SKM-1 treated with dmso at 0.1 percent for 144 hours (cell line): Measurements from ENCODE around the gene UQCRQ.
"Not testable (repeated sequence)": the region's sequence is repeated elsewhere in the genome, so short reads cannot be mapped to it uniquely, and the experiment has no call there.

Experiments
- DNase-seq: peaks from one replicate; lab custom pipeline; 2025; ENCODE audit not compliant: unreplicated experiment; lab: John Stamatoyannopoulos, UW

The UQCRQ gene

DNA sequence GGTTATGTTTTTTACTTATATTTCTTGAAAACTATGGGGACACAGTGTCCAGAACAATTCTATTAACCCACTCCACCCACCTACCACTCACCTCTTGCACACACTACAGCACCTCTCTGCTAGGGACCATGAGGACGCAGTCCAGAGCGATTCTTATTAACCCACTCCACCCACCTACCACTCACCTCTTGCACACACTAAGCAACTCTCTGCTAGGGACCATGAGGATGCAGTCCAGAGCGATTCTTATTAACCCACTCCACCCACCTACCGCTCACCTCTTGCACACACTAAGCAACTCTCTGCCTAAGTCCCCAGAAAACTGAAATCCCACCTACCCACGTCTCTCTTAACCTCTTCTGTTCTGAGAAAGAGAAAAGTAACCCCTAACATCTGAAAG is 33.8 kb upstream of the UQCRQ start:
- DNase-seq = no peak

DNA sequence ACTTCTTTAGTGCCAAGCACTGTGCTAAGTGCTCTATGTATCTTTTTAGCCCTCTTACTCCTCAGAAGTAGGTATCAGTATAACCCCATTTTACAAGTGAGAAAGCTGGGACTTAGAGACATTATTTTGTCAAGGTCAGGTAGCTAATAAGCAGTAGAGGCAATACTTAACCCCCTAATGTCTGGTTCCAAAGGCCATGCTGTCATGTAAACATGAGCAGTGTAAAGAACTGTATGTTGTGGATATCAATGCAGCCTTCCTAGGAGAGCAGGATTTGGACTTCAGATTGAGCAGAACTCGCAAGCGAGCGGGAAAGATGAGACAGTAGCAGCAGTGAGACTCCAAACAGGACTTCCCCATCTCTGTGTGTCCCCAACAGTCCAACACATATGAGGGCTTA is 32.4 kb upstream of the UQCRQ start:
- no peak for DNase-seq

DNA sequence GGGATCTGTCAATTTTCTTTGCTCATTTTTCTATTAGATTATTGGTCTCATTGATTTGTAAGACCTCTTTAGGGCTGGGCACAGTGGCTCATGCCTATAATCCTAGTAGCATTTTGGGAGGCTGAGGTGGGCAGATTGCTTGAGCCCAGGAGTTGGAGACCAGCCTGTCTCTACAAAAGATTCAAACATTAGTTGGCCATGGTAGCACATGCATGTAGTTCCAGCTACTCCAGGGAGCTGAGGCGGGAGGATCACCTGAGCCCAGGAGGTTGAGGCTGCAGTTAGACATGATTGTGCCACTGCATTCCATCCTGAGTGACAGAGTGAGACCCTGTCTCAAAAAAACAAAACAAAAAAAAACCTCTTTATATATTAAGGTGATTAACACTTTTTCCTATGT is 29.6 kb upstream of the UQCRQ start:
- no peak for DNase-seq

DNA sequence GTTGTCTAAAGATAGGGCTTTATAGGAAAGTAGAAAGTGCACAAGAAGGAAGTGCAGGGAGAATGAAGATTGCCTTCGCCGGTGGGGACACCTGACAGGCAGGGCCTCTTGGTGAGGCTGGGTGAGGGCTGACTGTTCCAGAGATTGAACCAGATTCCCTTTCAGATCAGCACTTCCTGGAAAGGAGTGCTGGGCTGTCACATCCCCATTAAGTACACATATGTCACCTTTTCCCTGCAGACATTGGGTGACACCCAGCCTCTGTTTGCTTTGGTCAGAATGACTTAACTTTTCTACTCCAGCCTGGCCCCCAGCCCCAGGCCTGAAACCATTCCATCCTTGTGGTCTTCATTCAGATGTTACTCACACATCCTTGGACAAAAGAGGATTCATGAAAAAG is 28.6 kb upstream of the UQCRQ start:
- DNase-seq = no peak

DNA sequence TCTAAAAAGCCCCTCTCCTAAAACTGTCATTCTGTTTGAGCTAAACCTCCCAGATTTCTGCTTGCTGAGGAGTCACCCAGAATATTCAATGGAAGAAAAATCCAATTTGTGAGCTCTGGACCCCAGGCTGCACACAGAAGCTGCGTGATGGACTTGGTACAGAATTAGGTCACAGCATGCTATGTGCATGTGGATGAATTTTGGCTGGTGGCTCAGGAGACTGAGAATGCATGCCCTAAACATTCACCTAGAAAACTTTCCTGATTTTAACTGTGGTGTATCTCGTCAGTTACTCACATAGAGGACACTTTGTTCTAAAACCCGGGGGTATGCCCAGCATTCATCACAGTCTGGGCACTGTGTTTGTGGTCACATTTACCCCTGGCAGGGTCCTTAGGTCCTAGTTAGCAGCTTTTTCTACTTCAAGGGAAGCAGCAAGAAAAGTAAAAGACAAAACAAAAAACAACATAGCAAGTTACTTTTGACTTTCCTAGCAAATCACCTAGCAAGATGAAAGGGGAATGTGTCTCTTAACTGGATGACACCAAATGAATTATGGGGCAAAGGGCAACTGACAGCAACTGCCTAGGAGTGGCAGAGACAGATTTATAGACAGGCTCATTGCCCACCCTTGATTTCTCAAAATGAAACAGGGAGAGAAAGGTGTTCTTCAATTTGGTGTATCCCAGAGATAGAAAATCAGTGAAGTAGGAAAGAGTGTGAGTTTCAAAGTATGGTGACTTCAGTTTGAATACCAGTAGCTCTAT is 27.7 kb upstream of the UQCRQ start:
- no peak for DNase-seq

DNA sequence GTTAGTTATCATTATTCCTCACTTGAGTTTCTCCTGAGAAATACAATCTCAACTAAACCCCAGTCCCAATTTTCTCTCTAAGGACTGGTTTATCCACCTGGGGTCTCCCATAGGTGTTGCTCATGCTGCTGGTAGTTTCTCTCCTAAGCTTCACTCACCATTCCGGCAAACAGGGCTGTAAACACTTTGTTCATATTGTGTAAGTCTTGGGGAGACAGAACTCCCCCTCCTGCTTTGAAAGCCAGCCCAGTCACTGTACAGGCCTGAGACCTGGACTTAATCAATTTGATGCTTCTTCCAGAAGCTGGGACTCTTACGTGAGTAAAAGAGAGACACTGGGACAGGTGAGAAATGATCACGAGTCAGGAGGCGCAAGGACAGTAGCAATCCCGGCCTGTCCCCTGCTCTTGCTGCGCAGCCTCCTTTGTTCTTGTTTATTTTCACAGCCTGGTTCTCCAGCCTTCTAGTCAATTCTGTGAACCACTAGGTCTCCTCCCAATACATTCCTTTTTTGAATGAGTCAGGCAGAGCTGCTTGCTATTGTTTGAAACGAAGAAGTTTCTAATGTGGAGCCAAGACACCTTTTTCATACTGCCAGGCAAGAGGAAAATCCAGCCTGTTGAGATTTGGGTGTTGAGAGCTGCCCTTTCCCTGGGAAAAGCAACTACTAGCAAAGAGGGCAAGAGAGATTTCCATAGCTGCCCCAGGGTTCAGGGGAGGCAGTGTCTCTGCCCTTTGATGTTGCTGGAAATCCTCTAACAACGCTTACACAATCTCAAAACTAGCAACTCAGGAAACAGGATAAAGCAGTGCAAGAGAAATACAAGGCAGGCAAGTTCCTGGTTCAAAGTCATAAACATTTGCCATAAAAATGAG is 26.8 kb upstream of the UQCRQ start:
- no peak for DNase-seq

DNA sequence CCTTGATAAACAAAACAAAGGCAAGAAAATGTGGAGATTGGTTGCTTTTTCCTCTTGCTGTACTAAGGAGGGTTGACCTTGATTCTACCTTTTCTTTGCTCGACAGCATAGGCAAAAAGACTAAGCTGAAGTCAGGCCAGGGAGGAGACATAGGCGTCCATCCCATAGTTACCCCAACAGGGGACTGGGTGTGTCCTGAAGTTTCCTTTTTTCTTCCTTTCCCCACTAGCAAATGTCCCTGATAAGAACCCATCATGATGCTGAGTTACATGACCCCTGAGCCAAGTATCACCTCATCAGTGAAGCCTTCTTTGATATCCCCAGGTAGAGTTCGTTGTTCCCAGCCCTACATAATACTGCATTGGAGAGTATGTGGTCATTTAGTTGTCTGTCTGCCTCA is 26.1 kb upstream of the UQCRQ start:
- no peak for DNase-seq

DNA sequence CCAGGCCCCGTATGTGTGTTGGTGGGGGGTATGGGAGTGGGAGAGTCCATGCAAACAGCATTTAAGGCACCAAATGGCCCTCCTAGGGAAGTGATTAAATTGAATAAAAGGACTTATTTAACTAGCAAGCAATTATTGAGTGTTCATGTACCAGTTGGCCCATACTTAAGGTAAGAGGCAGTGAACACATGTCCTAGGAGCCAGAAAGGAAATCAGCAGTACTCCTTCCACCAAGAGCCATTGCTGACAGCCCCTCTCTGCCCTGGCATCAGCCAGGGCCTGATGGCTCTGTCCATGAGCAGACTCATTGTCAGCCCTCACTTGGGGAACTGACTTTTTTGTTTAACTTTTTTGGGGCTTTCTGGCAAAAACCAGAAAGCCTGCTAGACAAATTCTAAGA is 25.5 kb upstream of the UQCRQ start:
- no peak for DNase-seq

DNA sequence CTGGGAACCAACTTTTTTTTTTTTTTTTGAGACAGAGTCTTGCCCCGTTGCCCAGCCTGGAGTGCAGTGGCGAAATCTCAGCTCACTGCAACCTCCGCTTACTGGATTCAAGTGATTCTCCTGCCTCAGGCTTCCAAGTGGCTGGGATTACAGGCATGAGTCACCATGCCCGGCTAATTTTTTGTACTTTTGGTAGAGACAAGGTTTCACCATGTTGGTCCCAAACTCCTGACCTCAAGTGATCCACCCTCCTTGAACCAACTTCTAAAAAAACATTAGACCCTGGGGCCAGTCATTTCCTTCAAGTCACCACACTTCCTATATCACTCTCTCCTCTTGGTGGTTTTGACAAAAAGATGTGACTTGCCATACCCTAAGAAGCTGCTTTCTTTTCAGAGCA is 25.1 kb upstream of the UQCRQ start:
- peak; percentile 8 for DNase-seq

DNA sequence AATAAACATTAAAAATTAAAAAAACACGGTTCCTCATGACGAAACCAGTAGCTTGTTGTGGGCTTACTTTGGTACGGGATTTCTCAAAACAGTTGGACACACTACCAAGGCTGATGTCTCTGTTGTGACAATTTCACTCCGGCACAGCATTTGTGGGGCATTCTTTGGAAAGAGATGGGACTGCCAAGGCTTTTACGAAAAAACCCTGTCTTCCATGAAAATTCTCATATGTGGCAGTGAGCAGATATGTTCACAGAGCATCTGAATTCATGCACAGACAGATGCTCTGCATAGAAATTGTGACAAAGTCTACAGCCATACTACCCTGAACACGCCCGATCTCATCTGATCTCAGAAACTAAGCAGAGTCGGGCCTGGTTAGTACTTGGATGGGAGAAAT is 18.2 kb upstream of the UQCRQ start:
- no peak for DNase-seq

DNA sequence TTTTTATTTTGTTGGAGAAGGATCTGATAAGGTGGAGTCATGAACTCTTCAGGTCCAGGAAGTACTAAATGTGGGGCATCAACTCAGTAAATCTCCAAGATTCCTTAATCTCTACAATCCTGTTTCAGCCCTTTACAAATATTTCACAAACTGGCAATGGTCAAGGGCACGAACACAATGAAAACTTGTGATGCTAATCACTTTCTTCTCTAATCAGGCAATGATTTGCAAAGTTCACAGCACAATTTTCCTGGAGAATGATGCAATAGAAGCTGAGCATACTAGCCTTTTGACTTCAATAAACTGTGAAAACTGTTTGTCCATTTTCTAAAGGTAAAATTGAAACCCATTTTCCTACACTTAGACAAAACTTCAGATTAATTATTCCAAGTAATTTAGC is 17.1 kb upstream of the UQCRQ start:
- DNase-seq = no peak

DNA sequence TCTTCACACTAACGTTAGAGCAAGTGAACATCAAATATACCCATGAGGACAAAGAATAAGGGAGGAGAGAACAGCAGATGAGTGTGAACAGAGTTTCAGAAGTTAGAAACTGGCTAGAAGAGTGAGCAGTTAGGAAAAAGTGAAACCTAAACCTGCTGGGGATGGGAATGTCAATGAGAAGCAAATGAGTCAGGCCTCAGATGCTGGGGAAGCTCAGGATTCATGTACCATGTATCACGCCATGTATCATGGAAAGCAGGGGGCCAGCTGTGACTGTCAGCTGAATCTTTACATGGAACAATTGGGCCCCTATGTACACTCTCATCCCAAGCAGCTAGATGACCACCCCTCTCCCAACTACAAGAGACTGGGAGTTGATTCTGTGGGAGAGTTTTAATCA is 16.4 kb upstream of the UQCRQ start:
- no peak for DNase-seq

DNA sequence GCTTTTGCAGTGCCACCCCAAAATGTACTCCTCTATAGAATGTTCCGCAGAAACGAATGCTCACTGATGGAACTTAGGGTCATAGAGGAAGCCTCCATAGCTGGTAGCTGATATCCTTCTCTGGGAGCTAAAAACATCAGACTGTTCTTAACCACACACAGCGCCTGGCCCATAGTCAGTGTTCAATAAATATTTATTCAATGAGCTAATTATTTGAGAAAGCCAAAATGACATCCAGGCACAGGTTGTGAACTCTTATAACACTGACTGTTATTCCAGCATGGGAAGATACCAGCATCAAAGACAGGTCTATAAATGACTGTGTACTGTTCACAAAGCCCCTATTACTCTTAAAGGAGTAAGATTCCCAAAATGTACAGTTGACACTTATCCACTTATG is 13.1 kb upstream of the UQCRQ start:
- no peak for DNase-seq

DNA sequence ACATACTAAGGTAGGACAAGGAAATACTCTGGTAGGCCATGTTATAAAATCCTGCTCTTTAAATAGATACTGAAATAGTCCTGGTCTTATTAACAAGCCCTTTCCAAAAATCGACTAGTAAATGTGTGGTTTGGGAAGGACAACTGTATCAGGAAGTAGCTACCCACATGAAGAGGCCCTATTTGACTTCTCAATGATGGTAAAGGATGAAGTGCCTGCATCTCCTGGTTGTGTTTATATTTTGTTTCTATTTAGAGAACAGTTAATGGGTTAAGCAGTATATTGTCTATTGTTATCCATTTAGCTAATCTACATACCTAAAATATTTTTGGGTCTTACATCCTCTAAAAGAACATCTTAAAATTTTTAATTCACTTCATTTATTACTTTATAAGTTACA is 12.7 kb upstream of the UQCRQ start:
- DNase-seq = no peak

DNA sequence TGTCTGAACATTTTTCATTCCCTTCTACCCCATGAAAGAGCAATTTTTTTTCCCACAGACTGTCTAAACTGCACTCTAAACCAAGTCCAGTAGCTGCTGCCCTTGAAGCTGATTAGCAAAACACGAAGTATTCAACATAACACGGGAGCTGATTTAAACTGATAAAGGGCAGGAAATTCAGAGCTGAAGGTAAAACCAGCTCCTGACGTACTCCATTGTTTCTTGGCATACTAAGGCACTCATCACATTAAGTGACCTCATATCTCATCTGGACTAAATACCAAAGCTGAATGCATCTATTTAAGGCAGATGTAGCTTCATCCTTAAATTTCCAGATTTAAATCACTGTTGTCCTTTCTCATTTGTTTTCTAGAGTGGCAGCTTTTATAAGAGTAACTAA is 12.1 kb upstream of the UQCRQ start:
- DNase-seq = no peak

DNA sequence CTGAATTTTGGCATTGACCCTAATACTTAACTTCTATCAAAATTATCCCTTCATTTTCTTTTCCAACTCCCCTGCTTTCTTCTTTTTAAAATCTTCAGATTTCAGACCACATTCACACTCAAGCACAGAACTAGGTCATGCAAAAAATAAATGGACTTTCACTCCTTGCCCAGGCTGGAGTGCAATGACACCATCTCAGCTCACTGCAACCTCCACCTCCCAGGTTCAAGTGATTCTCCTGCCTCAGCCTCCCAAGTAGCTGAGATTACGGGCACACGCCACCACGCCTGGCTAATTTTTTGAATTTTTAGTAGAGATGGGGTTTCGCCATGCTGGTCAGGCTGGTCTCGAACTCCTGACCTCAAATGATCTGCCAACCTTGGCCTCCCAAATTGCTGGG is 11.4 kb upstream of the UQCRQ start:
- DNase-seq = not testable (repeated sequence)

DNA sequence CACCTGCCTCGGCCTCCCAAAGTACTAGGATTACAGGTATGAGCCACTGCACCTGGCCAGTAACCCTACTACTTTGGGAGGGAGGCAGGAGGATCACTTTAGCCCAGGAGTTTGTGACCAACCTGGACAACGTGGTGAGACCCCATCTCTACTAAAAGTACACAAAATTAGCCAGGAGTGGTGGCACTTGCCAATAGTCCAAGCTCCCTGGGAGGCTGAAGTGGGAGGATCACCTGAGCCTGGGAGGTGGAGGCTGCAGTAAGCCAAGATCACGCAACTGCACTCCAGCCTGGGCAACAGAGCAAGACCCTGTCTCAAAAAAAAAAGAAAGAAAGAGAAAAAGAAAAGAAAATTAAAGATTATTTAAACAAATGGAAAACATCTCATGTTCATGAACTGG is 10.4 kb upstream of the UQCRQ start:
- DNase-seq = no peak

DNA sequence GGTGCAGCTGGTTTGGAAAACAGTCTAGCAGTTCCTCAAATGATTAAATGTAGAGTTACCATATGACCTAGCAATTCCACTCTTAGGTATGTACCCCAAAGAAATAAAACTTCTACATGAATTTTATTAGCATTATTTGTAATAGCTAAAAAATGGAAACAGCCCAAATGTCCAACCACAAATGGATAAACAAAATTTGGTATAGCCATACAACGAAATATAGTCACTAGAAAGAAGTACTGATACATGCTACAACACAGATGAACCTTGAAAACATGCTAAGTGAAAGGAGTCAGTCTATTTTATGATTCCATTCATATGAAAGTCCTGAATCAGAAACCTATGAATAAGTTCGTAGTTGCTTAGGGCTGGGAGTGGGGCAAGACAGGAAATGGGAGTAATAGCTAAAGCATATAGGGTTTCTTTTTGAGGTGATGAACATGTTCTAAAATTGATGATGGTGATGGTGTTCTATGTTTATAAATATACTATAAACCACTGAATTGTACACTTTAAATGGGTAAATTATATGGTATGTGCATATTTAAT is 6.5 kb upstream of the UQCRQ start:
- no peak for DNase-seq

DNA sequence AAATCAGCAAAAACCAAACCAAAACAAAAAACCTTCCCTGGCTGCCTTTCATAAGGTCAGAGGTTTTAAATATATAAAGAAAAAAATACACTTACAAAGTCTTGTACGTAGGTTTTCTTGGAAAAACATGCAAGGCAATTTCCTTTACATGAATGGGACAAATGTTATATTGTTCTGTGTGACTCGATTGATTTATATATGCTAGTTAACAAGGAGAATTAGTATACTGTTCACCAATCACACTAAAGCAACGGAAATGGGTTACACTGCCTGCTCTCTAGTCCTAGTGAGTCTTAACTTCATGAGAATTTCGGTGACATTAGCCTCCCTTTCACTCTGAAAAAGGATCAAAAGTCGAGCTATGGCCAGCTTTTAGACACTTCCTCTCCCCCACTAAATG is 5.7 kb upstream of the UQCRQ start:
- DNase-seq = no peak

DNA sequence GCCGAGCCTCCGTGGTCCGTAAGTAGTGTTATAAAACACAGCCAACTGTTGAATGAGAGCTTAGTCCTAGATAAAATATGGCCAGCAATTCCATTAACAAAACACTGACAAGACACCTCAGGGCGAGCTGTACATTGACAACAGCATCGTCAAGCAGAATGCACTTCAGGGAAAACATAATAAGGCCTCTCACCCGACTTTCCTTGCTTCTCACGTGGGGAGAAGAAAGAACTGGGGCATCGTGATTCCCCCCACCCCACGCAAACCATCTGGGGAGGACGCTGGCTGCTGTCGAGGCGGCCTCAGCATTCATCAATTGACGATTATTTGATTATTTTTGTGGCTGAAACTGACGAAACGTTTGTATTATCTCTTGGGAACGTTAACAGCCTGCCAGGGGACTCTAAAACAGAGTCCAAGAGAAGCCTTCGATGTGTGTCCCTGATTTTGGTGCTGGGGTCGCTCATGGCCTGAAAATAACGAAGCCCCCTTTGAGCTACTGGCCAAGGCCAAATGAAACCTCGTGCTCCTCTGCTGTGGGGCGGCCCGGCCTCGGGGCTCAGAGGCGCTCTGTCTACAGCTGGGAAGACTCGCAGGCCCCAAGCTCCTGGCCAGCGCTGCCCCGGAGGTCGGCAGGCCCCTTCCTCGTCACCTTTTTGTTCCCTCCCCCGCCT is 637 bp upstream of the UQCRQ start:
- DNase-seq = no peak

DNA sequence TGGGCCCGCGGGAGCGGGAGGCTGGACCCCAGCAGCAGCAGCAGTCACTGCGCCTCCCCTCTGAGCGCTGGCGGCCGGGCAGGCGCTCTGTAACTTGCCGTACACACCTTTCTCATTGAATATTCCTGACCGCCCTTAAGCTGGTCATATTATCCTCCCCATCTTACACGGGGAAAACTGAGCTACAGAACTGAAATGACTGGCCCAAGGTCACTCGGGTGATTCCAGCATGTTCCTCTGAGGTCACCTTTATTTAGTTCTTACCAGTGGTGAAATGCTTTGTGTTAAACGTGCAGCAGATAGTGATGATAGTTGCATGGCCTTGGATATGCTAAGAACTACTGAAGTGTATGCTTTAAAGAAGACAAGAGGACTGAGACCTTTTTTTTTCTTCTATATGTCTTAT is 607 bp downstream of the UQCRQ start:
- no peak for DNase-seq

DNA sequence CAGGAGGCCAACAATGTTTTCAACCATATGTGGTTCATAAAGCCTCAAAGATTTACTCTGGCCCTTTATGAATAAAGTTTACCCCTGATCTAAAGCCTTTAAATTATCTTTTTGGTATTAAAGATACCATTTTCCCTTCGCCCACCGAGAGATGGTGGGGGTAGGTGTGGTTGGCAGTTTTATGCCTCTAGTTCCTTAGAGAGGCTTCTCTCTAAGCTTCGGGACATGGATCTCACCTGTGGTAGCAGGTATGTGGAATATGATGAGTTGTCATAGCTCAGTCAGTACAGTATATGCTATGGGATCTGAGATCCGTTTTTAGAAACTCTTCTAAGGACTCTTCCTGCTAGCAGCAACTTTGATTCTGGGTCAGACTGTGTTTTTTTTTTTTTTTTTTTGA is 2.3 kb downstream of the UQCRQ start:
- no peak for DNase-seq
